Stimulated activated CD8-positive, alpha-beta memory T cell treated with anti-CD3 and anti-CD28 coated beads, Interleukin-12 subunit alpha, Interleukin-12 subunit beta, amount 100 ng/mL, for 24 hours (primary cell): ENCODE data around the gene MXRA7.

ENCODE experiments used
- DNase-seq: peaks from one replicate; pipeline ENCODE4 v3.0.0-alpha.2; 2020; ENCODE audit errors: extremely low read depth

The MXRA7 gene

GRCh38 chr17:76696763-76697701 is 13.7 kb downstream of the MXRA7 start:
- DNase-seq: no peak

DNA sequence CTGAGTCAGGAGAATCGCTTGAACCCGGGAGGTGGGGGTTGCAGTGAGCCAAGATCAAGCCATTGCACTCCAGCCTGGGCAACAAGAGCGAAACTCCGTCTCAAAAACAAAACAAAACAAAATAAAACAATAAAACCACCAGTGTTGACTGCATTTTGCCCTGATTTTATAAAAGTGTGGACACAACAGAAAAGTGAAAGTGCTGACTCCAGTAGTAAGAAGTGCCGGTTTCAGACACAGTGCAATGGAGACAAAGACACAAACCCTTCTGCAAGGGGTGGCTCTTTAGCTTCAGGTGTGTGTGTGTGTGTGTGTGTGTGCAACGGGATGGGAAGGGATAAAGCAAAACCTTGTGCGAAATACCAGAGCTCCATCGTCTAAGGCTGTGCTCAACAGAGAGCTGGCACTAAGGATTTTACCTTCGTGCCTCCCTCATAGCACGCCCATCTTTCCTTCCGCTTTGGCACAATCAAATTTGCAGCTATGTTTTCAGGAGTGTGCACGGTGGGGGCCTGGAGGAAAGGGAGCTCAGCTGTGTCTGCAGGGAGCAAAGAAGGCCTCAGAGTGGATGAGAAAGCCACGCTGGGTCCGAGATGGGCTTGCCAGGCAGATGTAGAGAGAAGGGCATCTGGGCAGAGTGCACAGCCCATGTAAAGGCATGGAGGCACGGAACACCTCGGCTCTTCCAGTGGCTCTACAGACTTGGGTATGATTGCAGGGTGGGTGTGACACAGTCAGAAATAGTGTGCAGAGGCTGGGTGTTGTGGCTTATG is 15.5 kb downstream of the MXRA7 start:
- no peak for DNase-seq

- no peak for DNase-seq
These were observed 19.2 kb downstream of the MXRA7 start for GRCh38 chr17:76691379-76692191.

GRCh38 chr17:76690596-76691280 is 20.0 kb downstream of the MXRA7 start:
- DNase-seq: no peak

DNA sequence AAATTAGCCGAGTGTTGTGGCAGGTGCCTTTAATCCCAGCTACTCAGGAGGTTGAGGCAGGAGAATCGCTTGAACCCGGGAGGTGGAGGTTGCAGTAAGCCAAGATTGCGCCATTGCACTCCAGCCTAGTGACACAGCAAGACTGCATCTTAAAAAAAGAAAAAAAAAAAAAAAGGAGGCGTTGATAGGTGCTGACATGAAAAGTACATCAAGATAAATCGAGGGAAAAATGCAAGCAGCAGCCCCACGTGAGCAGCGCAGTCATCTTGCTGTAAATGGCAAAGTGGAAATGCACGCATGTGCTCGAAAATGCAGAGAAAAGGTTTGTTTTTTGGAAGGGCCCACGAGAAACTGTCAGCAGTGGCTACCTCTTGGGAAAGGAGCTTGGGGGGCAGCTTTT is 20.9 kb downstream of the MXRA7 start:
- DNase-seq: no peak

- DNase-seq: no peak
These were observed 22.6 kb downstream of the MXRA7 start for GRCh38 chr17:76688165-76688622.

GRCh38 chr17:76687298-76688164 is 23.2 kb downstream of the MXRA7 start:
- DNase-seq: no peak

DNA sequence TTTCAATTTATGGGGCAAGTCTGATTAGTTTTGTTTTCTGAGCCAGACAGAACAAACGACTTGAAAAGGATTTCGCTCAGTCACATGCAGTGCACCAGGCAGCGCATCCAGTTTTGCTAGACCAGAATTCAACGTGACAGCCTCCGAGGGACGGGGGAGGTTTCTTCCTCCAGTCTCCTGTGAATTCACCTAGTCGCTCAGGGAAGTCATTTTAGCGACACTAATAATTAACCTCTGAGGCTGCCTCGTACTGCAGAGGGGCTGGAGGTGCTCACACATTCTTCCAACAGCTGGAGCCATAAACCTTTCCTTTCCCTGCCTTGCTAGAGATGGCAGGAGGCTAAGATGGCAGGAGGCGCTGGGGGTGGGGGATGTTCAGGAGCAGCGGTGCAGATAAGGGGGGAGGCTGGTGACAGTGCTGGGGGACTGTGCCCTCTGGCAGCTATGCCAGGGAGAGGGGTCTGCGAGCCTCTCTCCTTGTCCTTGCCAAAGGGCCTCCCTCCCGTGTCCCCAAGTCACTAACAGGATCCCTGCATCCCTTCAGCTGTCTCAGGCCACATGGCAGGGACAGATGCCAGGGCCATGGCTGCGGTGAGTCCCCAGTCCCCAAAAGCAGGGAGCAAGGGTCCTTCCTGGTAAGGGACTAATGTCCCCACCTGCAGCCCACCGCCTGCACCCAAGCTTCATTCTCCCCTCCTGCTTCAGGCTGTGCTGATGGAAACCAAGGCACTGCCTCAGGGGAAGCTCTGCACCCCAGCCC is 24.0 kb downstream of the MXRA7 start:
- no peak for DNase-seq

- DNase-seq: no peak
These were observed 24.9 kb downstream of the MXRA7 start for GRCh38 chr17:76685846-76686245.

GRCh38 chr17:76685366-76685765 is 25.4 kb downstream of the MXRA7 start:
- DNase-seq: no peak

GRCh38 chr17:76684756-76685155 is 26.0 kb downstream of the MXRA7 start:
- DNase-seq: no peak

GRCh38 chr17:76683921-76684745 is 26.6 kb downstream of the MXRA7 start:
- DNase-seq: no peak

- DNase-seq: no peak
These were observed 27.6 kb downstream of the MXRA7 start for GRCh38 chr17:76683011-76683755.

- DNase-seq: no peak
These were observed 28.5 kb downstream of the MXRA7 start for GRCh38 chr17:76682296-76682695.

GRCh38 chr17:76681222-76682137 is 29.3 kb downstream of the MXRA7 start:
- DNase-seq: peak; percentile 19

- no peak for DNase-seq
These were observed 31.5 kb downstream of the MXRA7 start for GRCh38 chr17:76679239-76679638.

DNA sequence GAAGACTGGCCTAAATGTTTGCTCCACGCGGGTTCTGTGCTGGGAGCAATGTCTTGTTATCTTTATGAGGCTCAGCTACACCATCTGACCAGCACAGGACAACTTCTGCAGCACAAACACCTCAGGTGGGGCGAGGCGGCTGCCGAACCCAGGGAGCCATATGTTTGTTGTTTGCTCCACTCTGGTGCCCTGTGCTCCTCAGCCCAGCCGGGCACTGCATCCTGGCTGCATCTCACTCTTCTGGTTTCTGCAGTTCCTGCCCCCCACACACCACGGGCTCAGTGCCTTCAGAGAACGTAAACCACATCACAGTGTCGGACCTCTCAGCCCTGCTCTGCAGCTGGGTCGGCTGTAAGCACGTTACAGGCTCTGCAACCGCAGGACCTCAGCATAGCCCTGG is 32.4 kb downstream of the MXRA7 start:
- no peak for DNase-seq
